GM19452 (cell line): ENCODE measurements around the gene ZBTB17.
"Not testable (repeated sequence)": the region's sequence is repeated elsewhere in the genome, so short reads cannot be mapped to it uniquely, and the experiment has no call there.

Experiments used
- ATAC-seq: cut with Tn5 transposase; IDR thresholded peaks from one replicate; pipeline ENCODE4 v1.9.1; 2021; ENCODE audit not compliant: unreplicated experiment

ZBTB17 gene

DNA sequence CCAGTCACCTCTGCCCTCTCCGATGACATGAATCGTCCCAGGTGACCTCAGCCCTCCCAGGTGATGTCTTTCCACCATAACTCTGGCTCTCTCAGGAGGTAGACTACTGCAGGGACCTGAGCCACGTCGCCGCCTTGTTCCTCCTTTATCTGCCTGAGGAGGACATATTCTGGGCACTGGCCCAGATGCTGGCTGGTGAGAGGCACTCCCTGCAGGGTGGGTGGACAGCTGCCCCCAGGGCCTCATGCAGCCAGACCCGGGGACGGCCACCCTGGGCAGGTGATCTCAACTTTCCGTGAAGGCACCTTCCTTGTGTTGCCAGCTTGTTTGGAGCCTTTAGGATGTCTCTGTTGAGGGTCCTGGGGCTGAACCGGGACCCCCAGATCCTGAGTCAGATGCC lies 13.9 kb upstream of the ZBTB17 start:
- ATAC-seq: no peak

DNA sequence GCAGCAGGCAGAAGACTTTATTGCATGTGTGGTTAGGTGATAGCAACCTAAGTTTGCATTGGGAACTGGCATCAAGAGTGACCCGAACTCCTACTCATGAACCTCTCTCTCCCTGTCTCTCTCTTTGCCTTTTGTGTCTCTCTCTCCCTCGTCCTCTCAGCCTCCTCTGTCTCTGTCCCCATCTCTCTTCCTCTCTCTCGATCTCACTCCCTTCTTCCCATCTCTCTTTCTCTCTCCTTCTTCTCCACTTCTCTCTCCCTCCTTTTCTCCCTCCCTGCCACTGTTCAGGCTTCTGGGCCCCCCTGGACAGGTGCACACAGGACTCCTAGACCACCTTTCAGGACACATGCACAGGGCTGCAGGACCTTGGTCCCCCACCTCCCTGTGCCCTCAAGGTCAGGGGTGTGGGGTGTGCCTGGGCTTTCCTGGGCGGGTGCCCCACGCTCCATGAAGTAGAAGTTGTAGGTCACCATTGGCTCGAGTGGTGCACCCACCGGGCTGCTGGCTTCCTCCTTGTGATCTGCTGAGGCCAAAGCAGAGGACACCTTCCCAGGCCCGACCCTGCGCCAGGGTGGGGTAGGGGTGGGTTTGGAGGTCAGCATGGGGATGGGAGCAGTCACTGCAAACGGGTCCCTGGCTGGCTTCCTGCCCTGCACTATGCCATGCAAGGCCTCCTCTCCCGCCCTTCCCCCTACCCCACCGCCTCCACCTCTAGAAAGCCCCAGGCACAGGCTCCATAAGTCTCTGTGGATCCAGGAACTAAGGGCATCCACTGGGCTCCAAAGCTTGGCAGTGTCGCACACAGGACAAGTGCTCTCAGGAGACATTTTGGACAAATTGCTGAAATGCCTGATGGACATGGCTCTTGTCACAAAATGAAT lies 13.2 kb upstream of the ZBTB17 start:
- ATAC-seq: no peak

DNA sequence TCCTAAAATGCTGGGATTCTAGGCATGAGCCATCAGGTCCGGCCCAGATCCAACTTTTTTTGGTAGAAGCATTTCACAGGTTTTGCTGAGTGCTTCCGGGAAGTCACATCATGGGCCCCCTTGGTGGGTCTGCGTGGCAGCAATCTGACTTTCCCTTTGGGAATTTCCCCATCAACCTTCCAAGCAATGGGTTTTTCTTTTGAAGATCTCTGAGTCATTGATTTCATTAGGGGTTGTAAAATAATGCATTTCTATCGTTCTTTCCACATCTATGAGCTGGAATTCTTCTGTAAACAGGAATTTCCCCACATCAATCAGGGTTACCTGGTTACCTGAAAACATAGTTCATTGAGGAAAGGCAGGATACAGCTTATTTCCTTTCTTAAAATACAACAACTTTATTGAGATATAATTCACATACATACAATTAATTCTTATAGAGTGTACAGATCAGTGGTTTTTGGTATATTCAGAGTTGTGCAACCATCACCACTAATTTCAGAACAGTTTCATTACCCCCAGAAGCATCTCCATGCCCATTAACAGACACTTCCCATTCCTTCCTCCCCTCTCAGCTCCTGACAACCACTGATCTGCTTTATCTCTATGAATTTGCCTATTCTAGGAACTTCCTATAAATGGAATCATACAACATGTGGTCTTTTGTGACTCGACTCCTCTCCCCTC lies 9.9 kb upstream of the ZBTB17 start:
- ATAC-seq: no peak

DNA sequence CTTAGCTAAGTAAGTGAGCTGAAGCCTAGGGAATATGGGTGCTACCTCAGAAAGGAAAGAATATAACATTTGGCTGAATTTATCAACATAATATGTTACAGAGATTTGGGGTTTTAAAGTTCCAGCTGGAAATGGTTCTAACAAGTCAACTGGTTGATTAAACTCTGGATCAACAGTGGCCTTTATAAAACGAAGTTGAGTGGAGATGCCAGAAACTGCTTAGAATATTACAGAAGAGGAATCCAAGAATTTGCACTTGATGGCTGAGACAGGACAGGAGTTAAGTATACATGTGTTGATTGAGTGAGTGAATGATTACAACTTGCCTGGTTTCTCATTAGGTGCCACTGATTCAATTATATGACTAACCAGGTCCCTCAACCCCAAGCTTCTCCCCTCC lies 7.4 kb upstream of the ZBTB17 start:
- ATAC-seq: no peak

DNA sequence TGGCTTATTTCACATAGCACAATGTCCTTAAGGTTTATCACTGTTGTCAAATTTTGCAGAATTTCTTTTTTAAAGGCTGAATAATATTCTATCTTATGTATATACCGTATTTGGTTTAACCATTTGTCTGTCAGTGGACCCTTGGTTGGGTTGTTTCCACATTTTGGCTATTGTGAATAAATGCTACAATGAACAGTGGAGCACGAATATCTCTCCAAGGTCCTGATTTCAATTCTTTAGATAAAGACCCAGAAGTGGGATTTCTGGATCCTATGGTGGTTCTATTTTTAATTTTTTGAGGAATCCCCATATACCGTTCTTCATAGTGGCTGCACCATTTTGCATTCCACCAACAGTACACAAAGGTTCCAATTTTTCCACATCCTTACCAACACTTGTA lies 5.8 kb upstream of the ZBTB17 start:
- no peak for ATAC-seq

DNA sequence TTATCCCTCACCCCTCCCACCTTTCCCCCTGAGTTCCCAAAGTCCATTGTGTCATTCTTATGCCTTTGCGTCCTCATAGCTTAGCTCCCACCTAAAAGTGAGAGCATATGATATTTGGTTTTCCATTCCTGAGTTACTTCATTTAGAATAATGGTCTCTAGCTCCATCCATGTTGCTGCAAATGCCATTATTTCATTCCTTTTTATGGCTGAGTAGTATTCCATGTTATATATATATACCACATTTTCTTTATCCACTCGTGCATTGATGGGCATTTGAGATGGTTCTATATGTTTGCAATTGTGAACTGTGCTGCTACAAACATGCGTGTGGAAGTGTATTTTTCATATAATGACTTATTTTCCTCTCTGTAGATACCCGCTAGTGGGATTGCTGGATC lies 2.0 kb upstream of the ZBTB17 start:
- ATAC-seq: not testable (repeated sequence)

DNA sequence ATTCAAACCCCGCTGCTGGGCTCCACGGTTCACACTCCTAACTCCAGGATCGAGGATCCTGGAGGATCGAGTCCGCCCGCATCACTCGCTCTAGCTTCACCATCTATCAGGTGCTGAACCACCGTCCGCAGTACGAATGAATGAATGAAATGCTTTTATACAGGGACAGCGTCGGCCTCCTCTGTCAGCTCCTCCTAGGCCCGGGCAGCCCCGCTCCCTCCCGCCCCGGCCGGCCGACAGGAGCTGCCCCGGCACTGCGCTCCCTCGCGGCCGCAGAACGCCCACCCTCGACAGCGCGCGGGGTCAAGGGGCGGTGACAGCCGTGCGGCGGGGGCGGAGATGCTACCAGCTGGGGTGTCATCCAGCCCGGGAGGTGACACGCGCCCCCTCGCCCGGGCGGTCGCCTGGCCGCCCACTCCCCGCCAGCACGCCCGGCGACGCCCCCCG lies 520 bp downstream of the ZBTB17 start:
- peak; percentile 57 for ATAC-seq

DNA sequence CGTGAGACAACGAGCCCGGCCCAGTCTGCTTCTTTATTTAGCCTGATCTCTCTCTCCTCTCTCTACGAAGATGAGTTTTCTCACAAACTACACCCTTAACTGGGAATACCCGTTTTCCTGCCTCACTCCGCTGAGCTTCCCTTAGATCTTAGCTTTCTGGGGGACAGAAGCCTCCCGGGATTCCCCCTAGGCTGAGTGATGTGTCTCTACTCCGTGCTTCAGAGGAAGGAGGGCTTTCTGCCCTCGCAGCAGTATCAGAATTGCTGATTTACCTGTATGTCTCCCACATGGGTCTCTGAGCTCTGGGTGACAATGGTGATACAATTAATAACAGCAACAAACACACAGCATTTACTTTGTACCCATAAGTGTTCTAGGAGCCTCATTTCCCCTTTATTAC lies 1.0 kb downstream of the ZBTB17 start:
- peak; percentile 44 for ATAC-seq

DNA sequence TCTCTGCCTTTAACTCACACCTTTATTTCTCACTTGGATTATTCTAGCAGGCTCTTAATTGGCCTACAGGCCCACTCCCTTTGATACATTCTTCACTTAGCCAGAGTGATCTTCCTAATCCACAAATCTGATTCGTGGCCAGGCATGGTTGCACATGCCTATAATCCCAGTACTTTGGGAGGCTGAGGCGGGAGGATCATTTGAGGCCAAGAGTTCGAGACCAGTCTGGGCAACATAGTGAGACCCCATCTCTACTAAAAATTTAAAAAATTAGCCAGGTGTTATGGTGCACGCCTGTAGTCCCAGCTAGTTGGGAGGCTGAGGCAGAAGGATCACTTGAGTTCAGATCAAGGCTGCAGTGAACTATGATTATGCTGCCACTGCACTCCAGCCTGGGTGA lies 2.1 kb downstream of the ZBTB17 start:
- ATAC-seq: no peak

DNA sequence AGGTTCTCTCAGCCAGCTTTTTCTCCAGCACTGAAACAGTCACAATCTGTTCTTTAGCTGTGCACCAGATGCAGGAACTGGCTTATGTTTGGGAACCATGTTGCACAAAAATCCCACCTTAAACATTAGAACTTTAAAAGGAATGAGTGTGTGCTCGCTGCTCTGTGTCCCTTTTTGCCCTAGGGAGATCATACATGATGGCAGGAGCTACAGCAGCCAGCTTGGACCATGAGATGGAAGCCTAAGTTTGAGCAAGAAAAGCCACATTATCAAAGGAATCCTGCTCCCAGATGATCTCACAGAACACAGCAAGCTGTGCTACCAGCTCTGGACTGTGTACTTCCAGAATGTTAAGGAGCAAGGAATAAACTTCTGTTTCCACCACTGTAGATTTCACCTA lies 3.5 kb downstream of the ZBTB17 start:
- no peak for ATAC-seq

DNA sequence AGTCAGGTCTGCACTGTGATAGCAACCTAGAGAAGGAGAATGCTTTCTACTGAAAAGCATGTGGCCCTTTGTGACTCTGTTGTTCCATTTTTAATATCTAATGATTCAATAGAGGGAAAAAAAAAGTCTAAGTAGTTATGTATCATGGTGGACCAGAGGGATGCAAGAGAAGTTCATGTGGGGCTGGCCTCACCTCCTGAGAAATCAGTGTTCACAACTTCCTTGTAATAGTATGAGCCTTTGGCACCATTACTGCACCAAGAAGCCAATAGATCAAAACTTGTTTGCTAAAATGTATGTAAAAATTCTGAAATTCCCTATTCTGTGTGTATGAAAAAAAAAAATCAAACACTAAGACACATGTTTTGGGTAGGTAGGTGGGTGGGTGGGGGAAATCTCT lies 5.0 kb downstream of the ZBTB17 start:
- no peak for ATAC-seq

DNA sequence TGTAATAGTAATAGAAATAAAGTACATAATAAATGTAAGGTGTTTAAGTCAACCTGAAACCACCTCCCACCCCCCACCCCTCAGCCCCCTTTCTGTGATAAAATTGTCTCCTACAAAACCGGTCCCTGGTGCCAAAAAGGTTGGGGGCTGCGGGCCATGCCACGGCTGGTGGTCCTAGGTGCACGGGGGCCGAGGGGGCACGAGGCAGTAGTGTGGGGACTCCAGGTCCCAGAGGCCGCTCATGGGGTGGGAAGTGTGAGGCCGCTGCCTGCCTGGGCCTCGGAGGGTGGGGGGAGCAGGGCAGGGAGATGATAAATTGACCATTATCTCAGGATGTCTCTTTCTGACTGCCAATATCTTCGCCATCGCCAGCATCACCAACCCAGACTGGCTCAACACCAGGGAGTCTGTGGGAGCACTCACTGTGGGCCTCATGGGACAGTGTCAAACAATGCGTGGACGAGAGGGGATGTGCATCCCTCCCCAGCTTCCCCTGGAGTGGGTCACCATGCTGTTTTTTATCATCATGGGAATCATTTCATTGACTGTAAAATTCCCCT lies 6.5 kb downstream of the ZBTB17 start:
- no peak for ATAC-seq

DNA sequence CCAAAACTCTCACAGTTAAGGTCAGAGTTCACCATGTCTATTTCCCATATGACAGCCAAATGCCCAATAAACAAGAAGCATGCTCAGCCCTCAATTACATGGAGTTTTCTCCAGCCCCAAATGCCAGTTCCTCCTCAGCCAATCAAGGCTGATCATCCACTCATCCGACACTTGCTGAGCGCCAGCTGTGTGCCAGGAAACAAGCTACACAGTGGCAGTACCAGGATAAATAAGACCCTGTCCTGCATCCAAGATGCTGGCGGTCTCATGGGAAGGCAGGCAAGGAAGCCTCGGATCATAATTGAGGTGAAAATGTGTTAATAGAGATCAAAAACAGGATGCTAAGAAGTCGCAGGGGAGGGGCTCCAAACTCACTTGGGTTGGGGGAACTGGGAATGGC lies 7.7 kb downstream of the ZBTB17 start:
- ATAC-seq: no peak

DNA sequence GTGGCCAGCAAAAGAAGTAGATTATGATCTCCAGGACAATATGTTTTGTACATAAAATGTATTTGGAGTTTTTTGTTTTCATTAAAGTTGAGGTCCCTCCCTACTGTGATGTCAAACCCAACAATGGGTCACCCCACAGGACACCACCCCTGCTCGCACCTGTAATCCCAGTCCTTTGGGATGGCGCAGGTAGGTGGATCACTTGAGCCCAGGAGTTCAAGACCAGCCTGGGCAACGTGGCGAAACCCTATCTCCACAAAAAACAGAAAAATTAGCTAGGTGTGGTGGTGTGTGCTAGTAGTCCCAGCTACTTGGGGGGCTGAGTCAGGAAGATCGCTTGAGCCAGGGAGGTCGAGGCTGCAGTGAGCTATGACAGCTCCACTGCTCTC lies 9.0 kb downstream of the ZBTB17 start:
- no peak for ATAC-seq

DNA sequence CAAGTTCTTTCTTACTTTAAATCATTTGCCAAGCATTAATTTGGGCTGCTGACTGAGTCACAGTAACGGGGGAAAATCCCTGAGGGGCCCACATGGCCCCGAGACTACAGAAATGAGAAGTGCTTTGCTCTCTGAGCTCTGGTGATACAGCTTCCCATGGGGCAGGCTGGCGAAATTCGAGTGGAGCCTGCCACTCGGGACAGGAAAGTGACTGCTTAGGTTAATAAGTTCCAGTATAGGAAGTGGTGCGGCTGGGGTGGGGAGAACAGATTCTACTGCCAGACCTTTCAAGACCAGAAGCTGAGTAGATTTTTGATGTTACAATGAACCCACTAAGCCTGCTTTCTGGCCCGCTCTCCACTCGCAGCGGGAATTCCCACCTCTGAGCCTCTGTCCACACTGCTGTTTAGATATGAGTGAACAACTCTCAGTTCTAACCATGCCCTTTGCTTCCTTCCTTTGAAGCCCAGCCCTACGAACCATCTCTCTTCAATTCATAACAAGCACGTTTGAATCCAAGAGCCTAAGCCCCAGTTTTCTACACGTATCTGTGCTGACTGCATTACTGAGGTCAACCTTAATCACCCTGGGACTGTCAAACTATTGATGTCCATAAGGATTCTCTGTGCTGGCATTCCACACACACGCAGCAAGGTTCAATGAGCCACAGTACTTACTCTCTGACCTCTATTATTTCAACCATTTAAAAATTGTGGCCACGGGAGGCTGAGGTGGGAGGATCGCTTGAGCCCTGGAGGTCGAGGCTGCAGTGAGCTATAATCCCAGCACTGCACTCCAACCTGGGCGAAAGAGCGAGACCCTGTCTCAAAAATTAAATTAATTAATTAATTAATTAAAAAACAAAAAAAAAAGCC lies 9.6 kb downstream of the ZBTB17 start:
- ATAC-seq: peak; percentile 72

DNA sequence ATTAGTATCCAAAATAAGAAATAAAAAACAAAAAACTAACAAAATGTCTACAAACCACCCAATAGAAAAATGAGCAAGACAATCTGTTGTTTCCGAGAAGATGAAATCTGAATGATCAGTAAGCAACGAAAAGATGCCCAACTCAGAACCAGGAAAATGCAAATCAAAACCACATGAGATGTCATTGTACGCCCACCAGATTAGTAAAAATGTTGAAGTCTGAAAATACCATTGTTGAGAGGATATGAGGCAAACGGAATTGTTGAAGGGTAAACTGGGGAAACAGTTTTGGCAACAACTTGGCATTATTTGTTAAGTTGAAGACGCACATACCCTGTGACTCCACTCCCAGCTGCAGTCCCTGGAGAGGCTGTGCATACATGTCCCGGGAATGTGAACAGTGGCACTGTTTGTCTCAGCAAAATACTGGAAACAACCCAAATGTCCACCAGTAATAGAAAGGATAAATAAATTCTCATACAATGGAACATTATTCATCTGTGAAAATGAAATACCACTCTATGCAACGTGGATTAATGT lies 10.6 kb downstream of the ZBTB17 start:
- no peak for ATAC-seq

DNA sequence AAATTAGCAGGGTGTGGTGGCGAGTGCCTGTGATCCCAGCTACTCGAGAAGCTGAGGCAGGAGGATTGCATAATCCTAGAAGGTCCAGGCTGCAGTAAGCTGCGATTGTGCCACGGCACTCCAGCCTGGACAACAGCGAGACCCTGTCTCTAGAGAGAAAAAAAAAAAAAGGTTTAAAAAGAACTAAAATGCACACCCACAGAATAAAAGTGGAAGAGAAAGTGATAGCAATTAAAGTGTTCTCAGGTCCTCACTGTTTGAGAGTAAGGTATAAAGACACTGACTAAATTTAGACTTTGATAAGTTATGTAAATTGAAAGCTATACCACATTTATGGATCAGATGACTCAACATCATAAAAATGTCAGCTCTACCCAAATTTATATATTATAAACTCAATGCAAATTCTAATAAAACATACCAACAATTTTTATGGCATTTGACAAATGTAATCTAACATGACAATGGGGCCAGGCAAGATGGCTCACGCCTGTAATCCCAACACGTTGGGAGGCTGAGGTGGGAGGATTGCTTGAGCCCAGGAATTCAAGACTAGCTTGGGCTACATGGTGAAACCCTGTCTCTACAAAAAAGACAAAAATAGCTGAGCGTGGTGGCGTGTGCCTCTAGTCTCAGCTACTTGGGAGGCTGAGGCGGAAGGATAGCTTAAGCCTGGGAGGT lies 11.8 kb downstream of the ZBTB17 start:
- ATAC-seq: no peak

DNA sequence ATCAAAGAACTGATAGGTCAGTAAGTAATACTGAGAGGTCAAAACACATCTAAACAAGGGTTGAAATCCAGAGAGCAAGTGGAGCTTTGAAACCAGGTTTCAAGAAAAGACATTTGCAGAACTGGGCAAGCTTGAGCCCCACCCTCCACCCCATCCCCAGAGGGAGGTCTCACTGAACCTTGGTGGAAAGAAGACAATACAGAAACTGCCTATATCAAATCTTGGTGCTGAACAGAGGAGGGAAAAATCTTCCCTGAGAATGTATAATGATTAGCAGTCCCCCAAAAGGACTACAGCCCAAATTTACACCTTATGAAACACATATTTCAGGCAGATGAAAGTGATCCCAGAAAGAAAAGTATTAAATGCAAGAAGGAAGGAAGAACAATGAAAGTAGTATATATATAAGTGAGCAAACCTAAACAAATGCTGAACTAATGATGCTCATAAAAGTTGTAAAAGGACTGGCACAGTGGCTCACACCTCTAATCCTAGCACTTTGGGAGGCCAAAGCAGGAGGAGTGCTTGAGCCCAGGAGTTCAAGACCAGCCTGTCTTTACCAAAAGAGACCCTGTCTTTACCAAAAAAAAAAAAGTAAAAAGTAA lies 12.4 kb downstream of the ZBTB17 start:
- ATAC-seq: no peak

DNA sequence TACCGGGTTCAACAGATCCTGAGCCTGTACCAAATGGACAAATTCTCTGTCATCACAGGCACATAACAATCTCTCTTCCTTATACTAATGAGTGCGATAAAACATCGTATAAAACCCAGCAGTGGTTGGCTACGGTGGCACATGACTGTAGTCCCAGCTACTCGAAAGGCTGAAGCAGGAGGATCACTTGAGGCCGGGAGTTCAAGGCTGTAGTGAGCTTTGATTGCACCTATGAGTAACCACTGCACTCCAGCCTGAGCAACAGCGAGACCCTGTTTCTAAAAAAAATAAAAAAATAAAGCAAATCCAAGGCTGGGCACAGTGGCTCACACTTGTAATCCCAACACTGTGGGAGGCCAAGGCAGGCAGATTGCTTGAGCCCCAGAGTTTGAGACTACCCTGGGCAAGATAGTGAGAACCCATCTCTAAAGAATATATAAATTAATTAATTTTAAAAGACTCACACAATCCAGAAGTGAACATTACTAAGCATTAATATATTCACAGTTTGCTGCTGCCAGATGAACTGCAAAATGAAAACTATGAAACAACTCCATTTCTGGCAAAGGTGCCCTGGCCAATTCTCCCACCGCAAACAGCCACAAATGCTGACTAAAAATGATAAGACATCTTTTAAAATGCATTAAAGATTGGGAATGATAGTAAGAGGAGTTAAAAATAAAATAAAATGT lies 13.1 kb downstream of the ZBTB17 start:
- no peak for ATAC-seq
